GM18498 (cell line): ENCODE results near the gene EPHA6.

Experiments
- ATAC-seq: cut with Tn5 transposase; IDR thresholded peaks from one replicate; pipeline ENCODE4 v1.9.1; 2021; ENCODE audit warnings: mild to moderate bottlenecking, moderate library complexity; ENCODE audit not compliant: unreplicated experiment

EPHA6 gene

GRCh38 chr3:97687734-97688133 lies 873.3 kb downstream of the EPHA6 start:
- no peak for ATAC-seq

- no peak for ATAC-seq
Observed at GRCh38 chr3:97689111-97689510, 874.7 kb downstream of the EPHA6 start.

- no peak for ATAC-seq
Observed at GRCh38 chr3:97689962-97690361, 875.6 kb downstream of the EPHA6 start.

GRCh38 chr3:97691354-97691753 lies 877.0 kb downstream of the EPHA6 start:
- no peak for ATAC-seq

- no peak for ATAC-seq
Observed at GRCh38 chr3:97692389-97692788, 878.0 kb downstream of the EPHA6 start.

- no peak for ATAC-seq
Observed at GRCh38 chr3:97692831-97693230, 878.4 kb downstream of the EPHA6 start.

- ATAC-seq: no peak
Observed at GRCh38 chr3:97694876-97695275, 880.5 kb downstream of the EPHA6 start.

- no peak for ATAC-seq
Observed at GRCh38 chr3:97698691-97699090, 884.3 kb downstream of the EPHA6 start.

- ATAC-seq: no peak
Observed at GRCh38 chr3:97699889-97700288, 885.5 kb downstream of the EPHA6 start.

GRCh38 chr3:97705764-97706163 lies 891.4 kb downstream of the EPHA6 start:
- ATAC-seq: no peak

- ATAC-seq: no peak
Observed at GRCh38 chr3:97706226-97706625, 891.8 kb downstream of the EPHA6 start.

- no peak for ATAC-seq
Observed at GRCh38 chr3:97711654-97712053, 897.3 kb downstream of the EPHA6 start.

- ATAC-seq: no peak
Observed at GRCh38 chr3:97712919-97713318, 898.5 kb downstream of the EPHA6 start.

GRCh38 chr3:97713634-97714033 lies 899.2 kb downstream of the EPHA6 start:
- no peak for ATAC-seq

GRCh38 chr3:97719156-97719821 lies 904.9 kb downstream of the EPHA6 start:
- ATAC-seq: peak; percentile 93

GRCh38 chr3:97720417-97720816 lies 906.0 kb downstream of the EPHA6 start:
- ATAC-seq: no peak

GRCh38 chr3:97721446-97721845 lies 907.1 kb downstream of the EPHA6 start:
- ATAC-seq: no peak

- no peak for ATAC-seq
Observed at GRCh38 chr3:97736928-97737327, 922.5 kb downstream of the EPHA6 start.

- no peak for ATAC-seq
Observed at GRCh38 chr3:97738761-97739160, 924.4 kb downstream of the EPHA6 start.

- no peak for ATAC-seq
Observed at GRCh38 chr3:97742036-97742435, 927.6 kb downstream of the EPHA6 start.

- no peak for ATAC-seq
Observed at GRCh38 chr3:97744289-97744688, 929.9 kb downstream of the EPHA6 start.

GRCh38 chr3:97763586-97764406 lies 949.4 kb downstream of the EPHA6 start:
- no peak for ATAC-seq
